ES-I3 (cell line): ENCODE data around the gene LRSAM1.

Experiments
- H3K36me3 ChIP-seq: 2 replicates; pipeline ENCODE4 v1.6.1; 2013; ENCODE audit warnings: mild to moderate bottlenecking, low read length, control low read depth, moderate library complexity; ENCODE audit not compliant: insufficient read depth
- H3K4me1 ChIP-seq: 2 replicates; pipeline ENCODE4 v1.6.1; 2013; ENCODE audit warnings: mild to moderate bottlenecking, control low read depth, low read length; ENCODE audit not compliant: insufficient read depth
- H3K9ac ChIP-seq: 2 replicates; pipeline ENCODE4 v1.6.1; 2013; ENCODE audit warnings: low read depth, mild to moderate bottlenecking, low read length, moderate library complexity
- H3K9me3 ChIP-seq: 2 replicates; pipeline ENCODE4 v1.6.1; 2013; ENCODE audit warnings: mild to moderate bottlenecking, low read length, moderate library complexity; ENCODE audit not compliant: control insufficient read depth, insufficient read depth

The LRSAM1 gene

DNA sequence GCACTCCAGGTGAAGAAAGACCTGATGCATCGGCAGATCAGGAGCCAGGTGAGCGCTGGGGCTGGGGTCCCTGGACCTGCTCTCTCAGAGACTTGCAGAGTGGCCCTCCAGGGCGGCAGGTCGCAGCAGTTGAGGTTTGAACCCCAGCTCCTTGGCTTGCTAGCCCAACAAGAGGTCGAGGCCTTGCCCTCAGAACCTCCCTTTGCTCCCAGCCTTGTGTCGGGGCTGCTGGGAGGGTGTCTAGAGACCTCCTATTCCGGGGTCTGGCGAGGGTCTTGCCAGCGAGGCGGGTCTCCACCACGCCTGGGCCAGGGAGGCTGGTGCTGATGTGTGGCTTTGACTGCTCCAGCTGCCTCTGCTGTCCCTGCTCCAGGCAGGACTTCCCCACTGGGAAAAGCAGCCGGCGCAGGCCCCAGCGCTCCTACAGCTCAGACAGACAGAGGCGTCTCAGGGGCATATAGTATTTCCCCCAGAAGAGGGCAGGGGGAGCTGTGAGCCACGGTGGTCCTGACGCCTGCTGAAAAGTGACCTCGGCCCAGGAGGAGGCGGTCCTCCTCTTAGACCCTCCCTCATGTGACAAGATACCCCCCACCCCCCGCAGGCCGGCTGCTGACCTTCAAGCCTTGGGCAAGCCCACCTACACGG lies 38.3 kb downstream of the LRSAM1 start:
- Histone ChIP-seq H3K36me3 (peaks cover 5% of the 10 kb centered on the region; the same call in 1 of the 2 replicates), H3K9me3 (no peaks in the 10 kb centered on the region), H3K4me1 (peaks cover 4% of the 10 kb centered on the region; the same call in 1 of the 2 replicates), H3K9ac (no peak overlapping the region; the same call in 1 of the 2 replicates)

- Histone ChIP-seq H3K4me1 (peaks cover 4% of the 10 kb centered on the region; the same call in 1 of the 2 replicates), H3K36me3 (peaks cover 5% of the 10 kb centered on the region; the same call in 1 of the 2 replicates), H3K9me3 (no peaks in the 10 kb centered on the region), H3K9ac (no peak overlapping the region)
Measured at GRCh38 chr9:127490535-127491230, 39.4 kb downstream of the LRSAM1 start.

- Histone ChIP-seq H3K4me1 (peaks cover 4% of the 10 kb centered on the region; the same call in 1 of the 2 replicates), H3K36me3 (peaks cover 7% of the 10 kb centered on the region; the same call in 1 of the 2 replicates), H3K9me3 (no peaks in the 10 kb centered on the region), H3K9ac (no peak overlapping the region)
Measured at GRCh38 chr9:127491516-127491915, 40.2 kb downstream of the LRSAM1 start.

DNA sequence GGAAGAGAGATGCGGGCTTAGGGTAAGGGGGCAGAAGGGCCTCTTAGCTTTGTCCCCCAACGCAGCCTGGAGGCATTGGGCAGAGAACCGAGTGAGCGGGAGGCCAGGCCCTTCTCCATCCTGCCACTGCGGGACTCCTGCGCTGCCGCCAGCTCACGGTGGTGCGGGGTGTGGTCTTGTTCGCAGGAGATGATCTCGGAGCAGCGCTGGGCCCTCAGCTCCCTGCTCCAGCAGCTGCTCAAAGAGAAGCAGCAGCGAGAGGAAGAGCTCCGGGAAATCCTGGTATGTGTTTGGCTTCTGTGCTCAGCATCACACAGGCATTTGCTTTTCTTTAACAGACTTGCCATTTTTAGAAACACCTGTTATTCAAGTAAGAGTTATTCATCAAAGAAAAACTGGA lies 41.3 kb downstream of the LRSAM1 start:
- Histone ChIP-seq H3K9ac (no peak overlapping the region), H3K4me1 (peaks cover 4% of the 10 kb centered on the region; the same call in 1 of the 2 replicates), H3K9me3 (no peaks in the 10 kb centered on the region), H3K36me3 (peaks cover 7% of the 10 kb centered on the region; the same call in 1 of the 2 replicates)

GRCh38 chr9:127493592-127494303 lies 42.4 kb downstream of the LRSAM1 start:
- peaks cover 7% of the 10 kb centered on the region; the same call in 1 of the 2 replicates for H3K36me3 ChIP-seq

DNA sequence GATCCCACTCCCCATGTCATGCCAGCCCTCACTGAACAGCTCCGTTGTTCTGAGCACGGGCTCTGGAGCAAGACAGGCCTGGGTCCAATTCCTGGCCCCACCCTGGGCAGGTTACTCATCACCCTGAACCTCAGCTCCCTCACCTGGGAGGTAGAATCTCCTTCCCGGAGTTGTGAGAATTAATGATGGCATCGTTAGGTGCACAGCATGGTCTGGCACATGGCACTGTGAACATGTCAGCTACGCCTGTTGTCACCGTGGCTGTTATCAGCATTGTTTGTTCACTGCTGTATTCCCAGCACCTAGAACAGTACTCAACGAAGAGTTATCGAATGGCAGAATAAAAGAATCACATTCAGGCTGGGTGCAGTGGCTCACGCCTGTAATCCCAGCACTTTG lies 43.0 kb downstream of the LRSAM1 start:
- H3K9me3 ChIP-seq = no peaks in the 10 kb centered on the region
- H3K9ac ChIP-seq = no peak overlapping the region
- peaks cover 7% of the 10 kb centered on the region; the same call in 1 of the 2 replicates for H3K36me3 ChIP-seq
- peaks cover 3% of the 10 kb centered on the region; the same call in 1 of the 2 replicates for H3K4me1 ChIP-seq

More at GRCh38 chr9:127493592-127494303, 42.4 kb downstream of the LRSAM1 start:
- H3K9ac ChIP-seq = no peak overlapping the region
- H3K9me3 ChIP-seq = no peaks in the 10 kb centered on the region
- H3K4me1 ChIP-seq = peaks cover 4% of the 10 kb centered on the region; the same call in 1 of the 2 replicates

- Histone ChIP-seq H3K9ac (no peak overlapping the region), H3K4me1 (no peaks in the 10 kb centered on the region), H3K9me3 (no peaks in the 10 kb centered on the region), H3K36me3 (peaks cover 7% of the 10 kb centered on the region; the same call in 1 of the 2 replicates)
Measured at GRCh38 chr9:127495884-127496555, 44.7 kb downstream of the LRSAM1 start.

DNA sequence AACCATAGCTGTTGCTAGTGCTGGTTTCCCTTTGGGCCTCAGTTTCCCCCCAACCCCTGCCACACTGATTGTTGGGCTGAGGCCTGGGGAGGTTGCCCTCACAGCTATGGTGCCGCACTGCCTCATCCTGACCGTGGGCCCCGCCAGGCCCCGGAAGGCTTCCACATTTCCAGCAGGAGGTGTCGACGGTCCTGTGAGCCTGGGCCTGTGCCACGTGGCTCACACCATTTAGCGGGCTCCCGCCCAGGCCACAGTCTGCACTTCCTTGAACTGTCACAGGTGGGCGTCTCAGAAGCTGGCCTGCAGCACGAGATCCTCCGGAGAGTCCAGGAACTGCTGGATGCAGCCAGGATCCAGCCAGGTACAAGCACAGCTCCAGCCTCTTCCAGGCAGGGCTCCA lies 45.7 kb downstream of the LRSAM1 start:
- Histone ChIP-seq H3K9ac (no peak overlapping the region), H3K9me3 (no peaks in the 10 kb centered on the region), H3K36me3 (peaks cover 7% of the 10 kb centered on the region; the same call in 1 of the 2 replicates), H3K4me1 (no peaks in the 10 kb centered on the region)

GRCh38 chr9:127497656-127498290 lies 46.5 kb downstream of the LRSAM1 start:
- Histone ChIP-seq H3K9ac (no peak overlapping the region), H3K36me3 (peaks cover 7% of the 10 kb centered on the region; the same call in 1 of the 2 replicates), H3K9me3 (no peaks in the 10 kb centered on the region), H3K4me1 (no peaks in the 10 kb centered on the region)

DNA sequence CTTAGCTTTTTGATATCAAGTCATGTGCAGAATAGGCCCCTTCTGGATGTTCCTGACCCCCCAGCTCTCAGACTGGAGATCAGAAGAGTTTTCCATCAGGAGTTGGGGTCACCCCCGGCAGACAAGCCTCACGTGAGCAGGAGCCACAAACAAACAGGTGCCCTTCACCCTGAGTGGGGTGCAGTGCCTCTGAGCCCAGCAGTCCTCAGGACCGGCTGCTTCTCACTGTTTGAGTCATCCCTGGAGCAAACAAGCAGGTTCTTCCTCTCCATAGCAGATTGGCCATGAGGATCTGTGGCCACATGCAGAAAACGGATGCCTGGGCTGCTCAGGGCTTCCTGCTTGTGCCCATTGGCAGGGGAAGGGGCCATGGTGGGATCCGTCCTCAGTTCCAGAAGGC lies 47.0 kb downstream of the LRSAM1 start:
- peaks cover 7% of the 10 kb centered on the region; the same call in 1 of the 2 replicates for H3K36me3 ChIP-seq
- no peaks in the 10 kb centered on the region for H3K9me3 ChIP-seq

GRCh38 chr9:127500399-127500798 lies 49.1 kb downstream of the LRSAM1 start:
- no peak overlapping the region for H3K9ac ChIP-seq
- no peaks in the 10 kb centered on the region for H3K9me3 ChIP-seq
- 0 out of 2 replicates have a peak, but pooled peaks cover 2% of the 10 kb centered on the region for H3K36me3 ChIP-seq
- no peaks in the 10 kb centered on the region for H3K4me1 ChIP-seq

More for the DNA sequence above, 47.0 kb downstream of the LRSAM1 start:
- H3K9ac ChIP-seq = no peak overlapping the region
- no peaks in the 10 kb centered on the region for H3K4me1 ChIP-seq

GRCh38 chr9:127500862-127501261 lies 49.6 kb downstream of the LRSAM1 start:
- Histone ChIP-seq H3K4me1 (no peaks in the 10 kb centered on the region), H3K9ac (no peak overlapping the region), H3K9me3 (no peaks in the 10 kb centered on the region), H3K36me3 (0 out of 2 replicates have a peak, but pooled peaks cover 2% of the 10 kb centered on the region)

DNA sequence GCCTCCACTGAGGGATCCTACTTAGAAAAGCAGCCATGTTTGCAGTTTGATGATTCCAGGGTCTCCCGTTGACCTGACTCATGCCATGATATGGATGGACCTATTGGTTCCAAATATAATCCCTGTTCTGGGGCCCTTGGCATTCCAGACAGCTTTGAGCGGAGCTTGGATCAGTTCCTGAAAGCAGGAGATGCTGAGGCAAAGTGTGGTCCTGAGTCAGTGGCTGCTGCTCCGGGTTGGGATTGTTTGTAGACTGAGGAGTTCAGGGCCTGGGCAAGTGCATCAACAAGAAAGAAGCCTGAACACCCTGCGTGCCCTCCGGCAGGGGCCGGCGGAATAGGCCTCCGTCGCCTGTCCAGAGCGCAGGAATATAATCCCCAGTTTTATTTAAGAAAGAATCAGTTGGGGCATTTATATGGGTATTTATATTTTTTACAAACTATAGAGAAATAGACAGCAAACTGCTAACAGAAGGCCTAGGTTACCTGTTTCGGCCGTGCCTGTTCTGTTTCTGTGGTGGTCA lies 50.6 kb downstream of the LRSAM1 start:
- Histone ChIP-seq H3K36me3 (no peaks in the 10 kb centered on the region), H3K9ac (no peak overlapping the region), H3K4me1 (no peaks in the 10 kb centered on the region), H3K9me3 (no peaks in the 10 kb centered on the region)
